HG03442 (cell line): Measurements from ENCODE around the gene ZNF593.

Experiments
- ATAC-seq: cut with Tn5 transposase; IDR thresholded peaks from one replicate; pipeline ENCODE4 v1.9.1; 2021; ENCODE audit warnings: mild to moderate bottlenecking, moderate library complexity; ENCODE audit not compliant: unreplicated experiment

Gene ZNF593

DNA sequence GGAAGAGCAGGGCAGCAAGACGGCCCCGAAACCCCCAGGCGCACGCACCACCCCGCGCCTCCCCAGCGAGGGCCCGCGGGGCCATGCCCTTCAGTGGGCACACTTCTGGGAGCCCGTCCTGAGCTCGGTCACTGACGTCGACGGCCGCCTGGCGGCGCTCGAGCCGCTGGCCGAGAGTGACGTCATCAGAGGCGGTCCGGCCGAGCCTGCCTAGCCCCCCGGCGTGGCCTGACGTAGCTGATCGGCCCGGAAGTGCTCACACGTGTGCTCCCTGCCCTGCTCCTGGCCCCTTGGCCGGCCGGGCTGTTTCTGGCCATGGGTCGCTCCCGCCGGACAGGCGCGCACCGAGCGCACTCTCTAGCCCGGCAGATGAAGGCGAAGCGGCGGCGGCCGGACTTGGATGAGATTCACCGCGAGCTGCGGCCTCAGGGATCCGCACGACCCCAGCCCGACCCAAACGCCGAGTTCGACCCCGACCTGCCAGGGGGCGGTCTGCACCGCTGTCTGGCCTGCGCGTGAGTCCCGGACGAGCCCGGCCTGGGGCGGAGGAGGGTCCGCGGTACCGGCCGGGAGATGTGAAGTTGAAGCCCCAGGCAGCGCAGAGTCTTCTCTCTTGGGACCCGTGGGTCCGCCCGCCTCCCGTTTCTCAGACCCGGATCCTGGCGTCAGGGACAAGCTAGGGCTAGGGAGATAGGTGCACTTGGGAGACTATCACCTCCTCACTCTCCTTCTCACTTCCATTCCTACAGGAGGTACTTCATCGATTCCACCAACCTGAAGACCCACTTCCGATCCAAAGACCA, at the start of gene ZNF593:
TSS of gene ZNF593 (plus strand) at position 240 of the 803 bp plus-strand sequence. CDS start at position 316, 76 bp downstream.
- peak; percentile 90 for ATAC-seq

DNA sequence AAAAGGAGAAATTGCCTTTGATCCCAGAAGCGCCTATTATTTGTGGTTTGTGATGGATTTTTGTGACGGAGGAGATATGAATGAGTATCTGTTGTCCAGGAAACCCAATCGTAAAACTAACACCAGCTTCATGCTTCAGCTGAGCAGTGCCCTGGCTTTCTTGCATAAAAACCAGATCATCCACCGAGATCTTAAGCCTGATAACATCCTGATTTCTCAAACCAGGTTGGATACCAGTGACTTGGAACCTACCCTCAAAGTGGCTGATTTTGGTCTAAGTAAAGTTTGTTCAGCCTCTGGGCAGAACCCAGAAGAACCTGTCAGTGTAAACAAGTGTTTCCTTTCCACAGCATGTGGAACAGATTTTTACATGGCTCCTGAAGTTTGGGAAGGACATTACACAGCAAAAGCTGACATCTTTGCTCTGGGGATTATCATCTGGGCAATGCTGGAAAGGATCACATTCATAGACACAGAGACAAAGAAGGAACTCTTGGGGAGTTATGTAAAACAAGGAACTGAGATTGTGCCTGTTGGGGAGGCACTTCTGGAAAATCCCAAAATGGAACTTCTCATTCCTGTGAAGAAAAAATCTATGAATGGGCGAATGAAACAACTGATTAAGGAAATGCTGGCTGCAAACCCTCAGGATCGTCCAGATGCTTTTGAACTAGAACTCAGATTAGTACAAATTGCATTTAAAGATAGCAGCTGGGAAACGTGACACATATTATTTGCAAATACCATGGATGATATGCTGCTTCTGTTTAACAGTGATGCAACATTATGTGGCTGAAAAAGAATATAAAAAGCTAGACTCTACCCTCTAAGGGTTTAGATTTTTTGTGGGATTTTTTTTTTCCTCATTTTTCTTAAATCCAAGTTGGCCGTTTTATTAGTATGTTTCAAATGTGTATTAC, 47.6 kb upstream of the ZNF593 start:
- ATAC-seq, result no peak

DNA sequence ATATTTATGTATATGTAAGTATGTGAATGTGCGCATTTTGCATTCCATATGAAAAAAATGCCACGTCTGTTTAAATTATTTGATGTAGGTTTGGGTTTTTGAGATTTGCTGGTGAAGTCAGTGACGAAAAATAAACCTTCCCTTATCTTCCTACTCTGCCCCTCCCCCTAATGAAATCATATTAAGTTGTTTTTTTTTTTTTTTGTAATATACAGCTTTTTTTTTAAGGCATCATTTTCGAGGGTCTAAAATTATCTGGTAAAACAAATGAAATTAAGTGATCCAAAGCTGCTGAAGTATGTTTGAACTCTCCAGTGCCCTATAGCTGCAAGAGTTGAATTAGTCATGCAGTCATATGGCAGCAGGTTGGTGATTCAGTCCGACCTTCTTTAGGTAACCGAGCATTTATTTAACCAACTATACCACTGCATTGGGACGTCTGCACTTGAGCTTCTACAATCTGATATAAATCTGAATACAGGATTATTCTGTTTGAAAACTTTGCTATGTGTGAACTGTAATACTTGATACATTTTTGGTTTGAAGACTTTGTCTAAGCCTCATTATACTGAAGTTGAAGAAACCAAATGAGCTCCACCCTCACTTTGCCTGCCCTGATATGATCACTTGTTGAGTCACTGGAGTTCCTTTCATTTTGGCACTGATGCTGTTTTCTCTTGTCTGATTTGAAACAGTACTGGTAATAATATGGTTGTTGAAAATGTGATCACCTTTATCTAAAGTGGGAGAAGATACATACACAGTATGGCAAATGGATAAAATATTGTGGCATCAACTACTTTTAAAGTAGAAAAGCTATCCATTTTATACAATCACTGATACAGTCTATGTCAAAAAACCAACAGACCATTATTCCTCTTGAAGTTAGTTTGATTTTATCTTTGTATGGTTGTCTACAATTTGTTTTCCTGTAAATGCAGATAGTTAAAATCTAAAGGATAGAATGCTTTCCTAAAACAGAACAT, 46.4 kb upstream of the ZNF593 start:
- no peak for ATAC-seq

DNA sequence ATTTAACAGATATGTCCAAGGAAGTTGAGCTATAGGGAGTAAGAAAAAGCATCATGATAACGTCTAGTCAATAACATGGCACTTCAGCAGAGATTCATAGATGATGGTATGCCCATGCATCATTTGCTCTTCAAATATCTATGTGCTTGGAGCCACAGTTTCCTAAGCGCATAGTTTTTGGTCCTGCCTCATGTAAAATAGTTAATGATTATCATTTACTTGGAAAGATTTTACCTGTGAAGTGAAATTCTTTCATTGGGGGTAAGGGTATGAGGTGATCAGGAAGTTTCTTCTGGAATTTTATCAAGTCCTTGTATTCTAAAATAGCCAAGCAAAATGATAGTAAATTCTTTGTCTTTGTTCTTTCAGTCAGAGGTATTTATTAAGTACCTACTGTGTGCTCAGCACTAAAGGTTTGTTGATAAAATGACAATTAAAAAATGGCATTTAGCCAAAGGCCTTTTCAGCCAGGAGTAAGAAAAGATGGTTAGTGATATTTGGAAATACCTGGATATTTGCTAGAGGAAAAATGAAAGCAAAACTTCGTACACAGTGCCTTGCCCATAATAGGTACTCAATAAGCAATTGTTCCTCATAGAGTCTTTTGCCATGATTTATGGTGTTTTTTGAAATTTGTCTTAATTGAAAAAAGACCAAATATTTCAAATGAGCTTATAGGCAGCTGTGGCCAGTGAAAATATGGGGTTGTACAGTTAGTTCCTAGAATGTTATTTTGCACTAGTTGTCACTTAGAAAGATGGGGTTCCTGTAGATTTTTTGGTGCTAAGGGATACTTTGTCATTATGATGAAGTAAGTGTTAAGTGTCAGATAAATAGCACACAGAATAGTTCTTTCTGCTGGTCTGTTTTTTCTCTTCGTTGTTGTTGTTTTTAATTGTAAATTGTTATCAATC, 45.0 kb upstream of the ZNF593 start:
- no peak for ATAC-seq

DNA sequence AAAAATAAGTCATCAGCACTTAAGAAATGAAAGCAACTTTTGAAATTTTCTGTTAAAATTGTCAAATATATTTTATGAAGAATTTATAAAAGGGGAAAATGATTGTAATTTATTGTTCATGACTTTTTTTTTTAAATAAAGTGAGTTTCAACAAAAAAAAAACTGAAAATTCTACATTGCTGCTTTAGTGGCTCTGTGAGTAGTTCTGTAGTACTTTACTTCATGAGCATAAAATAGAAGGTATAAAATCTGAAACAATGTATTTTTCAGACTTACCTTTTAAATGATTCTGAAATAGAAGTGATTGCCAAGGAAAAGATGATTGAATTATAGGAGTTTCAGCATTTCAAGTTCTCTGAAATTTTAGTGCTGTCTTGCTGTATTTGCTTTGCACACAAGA, 44.3 kb upstream of the ZNF593 start:
- ATAC-seq, result no peak

DNA sequence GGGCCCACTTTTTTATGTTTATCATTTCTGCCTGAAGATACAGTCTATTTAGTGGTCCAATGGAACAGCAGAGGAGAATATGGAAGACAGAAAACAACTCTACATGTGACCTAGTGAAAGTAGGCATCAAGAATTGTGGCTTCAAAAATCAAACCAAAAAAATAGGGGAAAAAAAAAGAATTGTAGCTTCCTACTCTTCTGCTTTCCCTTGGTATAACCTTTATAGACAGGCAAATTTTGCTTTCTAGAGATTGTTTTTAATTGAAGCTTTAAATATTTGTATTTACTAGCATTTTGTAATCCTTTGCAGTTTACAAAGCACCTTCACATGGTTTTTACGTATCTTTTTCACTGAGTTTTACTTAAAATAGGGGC, 43.8 kb upstream of the ZNF593 start:
- no peak for ATAC-seq

DNA sequence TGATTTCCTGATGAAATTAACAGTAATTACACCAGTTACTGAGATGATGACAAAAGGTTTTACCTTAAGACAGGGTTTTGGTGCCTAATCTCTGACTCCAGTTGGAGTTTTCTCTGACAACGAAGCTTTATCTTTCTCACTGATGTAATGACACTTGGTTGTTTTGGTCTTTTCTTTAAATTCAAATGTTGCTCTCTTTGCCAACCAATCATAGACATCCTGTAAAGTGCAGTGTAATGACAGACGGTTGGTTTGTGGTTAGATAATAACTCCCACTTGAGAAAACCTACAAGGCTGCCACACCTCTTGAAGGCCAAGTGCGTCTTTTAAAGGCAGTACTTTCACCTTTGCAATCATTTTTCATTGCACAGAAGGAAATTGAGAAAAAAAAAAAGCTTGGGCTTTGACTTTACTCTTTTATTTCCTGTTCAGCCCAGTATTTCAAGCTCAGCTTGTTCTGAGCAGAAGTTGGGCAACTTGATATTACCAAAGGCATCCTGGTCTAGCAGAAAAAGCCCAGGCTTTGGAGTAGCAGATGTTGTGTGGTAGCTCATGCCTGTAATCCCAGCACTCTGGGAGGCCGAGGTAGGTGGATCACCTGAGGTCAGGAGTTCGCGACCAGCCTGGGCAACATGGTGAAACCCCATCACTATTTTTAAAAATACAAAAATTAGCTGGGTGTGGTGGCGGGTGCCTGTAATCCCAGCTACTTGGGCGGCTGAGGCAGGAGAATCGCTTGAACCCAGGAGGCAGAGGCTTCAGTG, 43.2 kb upstream of the ZNF593 start:
- peak; percentile 53 for ATAC-seq

DNA sequence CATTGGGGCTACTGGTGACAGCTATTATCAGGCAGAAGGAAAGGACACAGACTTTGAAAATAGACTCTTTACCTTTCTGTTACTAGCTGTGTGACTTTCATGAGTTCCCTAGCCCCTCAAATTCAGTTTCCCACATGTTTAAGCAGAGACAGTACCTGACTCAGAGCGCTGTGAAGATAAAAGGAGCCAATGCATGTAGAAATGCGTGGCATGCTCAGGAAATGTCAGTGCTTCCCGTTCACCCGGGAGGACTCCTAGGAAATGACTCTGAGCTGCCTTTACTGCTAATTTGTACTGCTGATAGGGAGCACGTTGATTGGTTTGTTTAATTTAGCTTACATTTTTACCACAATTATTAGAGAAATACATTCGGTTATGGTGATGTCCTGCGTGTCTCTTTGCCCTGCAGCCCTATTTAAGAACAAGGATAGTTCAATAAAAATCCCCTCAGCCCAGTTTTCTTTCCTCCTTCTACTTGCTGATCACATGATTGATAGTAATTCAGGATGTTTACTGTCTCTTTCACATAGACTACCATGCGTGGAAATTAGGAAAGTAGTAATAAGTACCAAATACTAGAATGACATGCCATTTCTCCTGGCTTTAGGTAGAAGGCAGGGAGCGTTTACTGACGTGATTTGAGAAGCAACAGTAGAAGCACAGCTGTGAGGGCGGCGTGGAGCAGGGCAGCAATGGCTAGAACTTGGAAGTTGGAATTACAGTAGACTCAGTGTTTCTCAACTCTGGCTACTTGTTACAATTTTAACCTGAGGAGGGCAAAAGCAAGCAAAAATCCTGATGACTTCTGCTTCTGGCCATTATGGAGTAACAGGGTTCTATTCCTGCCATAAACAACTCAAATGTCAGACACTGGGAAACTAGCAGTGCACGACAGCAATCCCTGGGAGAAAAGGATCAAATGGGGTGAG, 42.2 kb upstream of the ZNF593 start:
- no peak for ATAC-seq

DNA sequence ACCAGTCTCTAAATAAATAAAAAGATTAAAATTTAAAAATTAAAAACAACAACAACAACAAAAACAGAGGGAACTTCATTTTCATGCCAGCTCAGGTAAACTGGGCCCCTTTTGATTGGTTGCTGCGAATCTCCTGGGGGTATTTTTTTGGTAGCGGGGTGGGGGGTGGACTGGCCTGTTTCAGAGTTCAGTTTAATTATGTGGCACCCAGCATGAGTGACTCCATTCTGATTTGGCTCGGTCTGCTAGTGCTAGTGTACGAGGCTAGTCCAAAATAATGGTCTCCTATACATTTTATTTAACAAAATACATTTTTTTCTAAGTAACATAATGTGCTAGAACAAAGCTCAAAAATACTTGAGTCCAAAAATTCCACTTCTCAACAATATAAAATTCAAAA, 39.9 kb upstream of the ZNF593 start:
- ATAC-seq, result no peak

DNA sequence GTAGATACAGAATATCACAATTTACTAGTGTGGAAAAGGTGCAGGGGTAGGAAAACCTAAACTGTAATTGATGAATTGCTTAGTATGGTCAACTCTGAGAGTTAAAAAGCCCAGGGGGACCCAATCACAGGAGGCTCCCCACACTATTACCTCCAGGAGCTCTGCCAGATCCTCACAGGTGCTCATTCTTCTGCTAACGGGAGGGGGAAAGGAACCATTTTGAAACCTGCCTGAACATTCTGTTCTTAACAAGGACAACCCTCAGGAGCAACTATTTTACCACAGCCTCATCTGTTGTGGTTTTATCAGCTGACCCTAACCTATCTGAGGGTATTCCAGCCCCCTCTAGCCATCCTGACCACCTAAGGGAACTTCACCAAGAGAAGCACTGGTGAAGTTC, 39.0 kb upstream of the ZNF593 start:
- no peak for ATAC-seq

DNA sequence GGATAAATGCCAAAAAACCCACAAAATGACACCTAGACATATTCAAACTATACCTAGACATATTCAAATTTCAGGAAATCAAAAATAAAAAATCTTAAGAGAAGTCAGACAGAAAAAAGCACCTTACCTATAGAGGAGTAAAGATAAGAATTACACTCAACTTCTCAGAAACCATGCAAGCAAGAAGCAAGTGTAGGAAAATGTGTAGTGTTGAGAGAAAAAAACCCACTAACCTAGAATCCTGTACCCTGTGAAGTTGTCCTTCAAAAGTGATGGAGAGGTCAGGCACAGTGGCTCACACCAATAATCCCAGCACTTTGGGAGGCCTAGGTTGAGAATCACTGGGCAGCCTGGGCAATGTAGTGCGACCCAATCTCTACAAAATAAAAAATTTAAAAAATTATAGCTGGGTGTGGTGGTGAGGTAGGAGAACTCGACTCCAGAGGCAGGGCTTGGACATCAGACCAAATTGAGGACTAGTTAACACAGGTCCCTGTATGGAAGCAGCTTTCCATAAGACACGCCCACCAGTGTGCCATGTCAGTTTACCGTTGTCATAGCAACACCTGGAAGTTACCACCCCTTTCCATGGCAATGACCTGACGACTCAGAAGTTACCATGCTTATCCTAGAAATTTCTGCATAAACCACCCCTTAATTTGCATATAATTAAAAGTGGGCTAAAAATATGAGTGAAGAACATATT, 37.4 kb upstream of the ZNF593 start:
- no peak for ATAC-seq

DNA sequence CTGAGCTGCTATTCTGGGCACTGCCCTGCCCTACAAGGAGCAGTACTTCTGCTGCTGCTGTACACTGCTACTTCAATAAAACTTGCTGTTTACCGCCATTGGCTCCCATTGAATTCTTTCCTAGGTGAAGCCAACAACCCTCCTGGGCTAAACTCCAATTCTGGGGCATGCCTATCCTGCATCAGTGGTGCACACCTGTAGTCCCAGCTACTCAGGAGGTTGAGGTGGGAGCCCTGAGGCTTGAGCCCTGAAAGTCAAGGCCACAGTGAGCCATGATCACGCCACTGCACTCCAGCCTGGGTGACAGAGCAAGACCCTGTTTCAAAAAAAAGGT, 36.9 kb upstream of the ZNF593 start:
- no peak for ATAC-seq

DNA sequence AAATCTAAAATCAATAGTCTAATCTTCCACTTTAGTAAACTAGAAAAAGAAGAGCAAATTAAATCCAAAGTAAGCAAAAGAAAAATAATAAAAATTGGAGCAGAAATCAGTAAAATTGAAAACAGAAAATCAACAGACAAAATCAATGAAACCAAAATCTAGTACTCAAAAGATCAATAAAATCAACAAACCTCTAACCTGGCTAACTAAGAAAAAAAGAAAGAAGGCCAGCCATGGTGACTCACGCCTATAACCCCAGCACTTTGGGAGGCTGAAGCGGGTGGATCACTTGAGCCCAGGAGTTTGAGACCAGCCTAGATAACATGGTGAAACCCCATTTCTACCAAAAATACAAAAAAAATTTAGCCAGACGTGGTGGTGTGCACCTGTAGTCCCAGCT, 35.2 kb upstream of the ZNF593 start:
- ATAC-seq, result no peak

DNA sequence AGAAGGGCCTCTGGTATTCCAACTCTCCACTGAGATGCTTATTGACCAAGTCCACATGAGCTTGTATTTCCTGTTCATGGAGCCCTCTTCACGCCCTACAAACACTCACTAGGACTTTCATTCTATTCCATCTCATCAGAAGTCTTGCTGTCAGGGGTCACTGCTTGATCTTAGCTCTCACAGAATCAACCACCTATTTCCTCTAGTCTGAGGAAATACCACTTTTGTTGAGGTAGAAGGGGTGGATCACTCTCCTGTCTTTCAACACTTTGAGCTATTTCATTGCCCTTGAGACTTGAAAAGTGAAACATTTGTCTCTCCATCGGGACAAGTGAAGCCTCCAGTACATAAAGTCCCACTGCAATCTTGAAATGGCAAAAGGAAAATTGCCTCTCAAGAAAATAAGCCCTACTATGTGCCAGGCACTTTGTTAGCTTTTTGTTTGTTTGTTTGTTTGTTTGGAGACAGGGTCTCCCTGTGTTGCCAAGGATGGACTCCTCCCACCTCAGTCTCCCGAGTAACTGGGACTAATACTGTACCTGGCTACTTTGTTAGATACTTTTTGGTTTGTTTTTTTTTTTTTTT, 30.6 kb upstream of the ZNF593 start:
- no peak for ATAC-seq

DNA sequence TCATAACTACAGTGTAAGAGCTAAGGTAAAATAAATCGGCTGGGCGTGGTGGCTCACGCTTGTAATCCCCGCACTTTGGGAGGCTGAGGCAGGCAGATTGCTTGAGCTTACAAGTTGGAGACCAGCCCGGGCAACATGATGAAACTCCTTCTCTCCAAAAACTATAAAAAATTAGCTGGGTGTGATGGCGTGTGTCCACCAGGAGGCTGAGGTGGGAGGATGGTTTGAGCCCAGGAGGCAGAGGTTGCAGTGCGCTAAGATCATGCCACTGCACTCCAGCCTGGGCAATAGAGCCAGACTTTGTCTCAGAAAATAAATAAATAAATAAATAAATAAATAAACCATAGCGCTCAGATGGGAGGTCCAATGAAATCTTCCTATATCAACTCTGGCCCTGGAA, 27.5 kb upstream of the ZNF593 start:
- no peak for ATAC-seq

DNA sequence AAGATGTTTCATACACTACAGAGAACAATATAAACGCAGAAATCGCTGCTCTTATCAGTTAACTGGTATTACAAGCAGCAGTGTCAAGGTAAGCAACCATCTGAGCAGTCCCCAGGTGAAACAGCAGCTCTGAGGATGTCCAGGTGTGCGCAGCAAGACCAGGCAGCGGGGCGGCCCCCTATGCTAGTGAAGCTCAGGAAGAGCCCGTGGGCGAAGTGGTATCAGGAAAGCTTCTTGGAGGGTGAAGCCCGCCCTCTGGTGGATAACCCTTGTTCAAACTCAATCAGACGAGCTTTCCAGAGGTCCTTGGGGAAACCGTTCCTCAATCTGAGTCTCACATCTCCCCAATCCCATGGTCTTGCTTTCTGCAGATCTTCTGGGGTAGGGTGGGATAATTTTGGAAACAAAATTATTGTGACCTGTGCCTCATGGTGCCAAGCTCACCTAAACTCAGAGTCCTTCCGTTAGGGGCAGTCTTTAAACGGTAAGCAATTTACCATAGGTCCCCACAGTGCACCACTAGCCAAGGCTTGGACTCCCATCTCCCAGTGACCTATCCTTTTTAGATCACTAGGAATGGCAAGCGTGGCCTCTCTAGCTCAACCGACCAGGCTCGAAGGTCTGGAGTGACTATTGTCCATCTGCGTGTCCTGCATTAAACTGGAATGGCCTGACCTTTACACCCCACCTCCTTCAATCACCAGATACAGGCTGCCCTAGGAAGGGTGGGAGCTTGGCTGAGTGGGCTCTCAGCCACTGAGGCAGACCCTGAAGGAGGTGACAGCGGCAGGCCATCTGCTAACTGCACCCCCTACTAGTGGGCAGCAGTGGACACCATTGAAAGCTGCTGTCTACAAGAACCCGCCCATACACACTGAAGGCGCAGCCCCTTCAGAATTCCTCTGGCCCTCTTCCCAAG, 24.4 kb upstream of the ZNF593 start:
- ATAC-seq, result no peak
